Right lobe of liver (tissue), 4 donors: ENCODE measurements around the gene GALNT7.

Experiments
- POLR2A ChIP-seq: fragments of 450-650 bp; IDR thresholded peaks from one replicate; pipeline ENCODE4 v1.6.1; 2017; ENCODE audit warnings: antibody characterized with exemption, mild to moderate bottlenecking
- TF ChIP-seq, protein P1 (sequence below), 4 donors: fragments of 200-600 bp in 3 of 4; fragments of 450-650 bp in 1 of 4; IDR thresholded peaks; one replicate each; pipeline versions ENCODE4 v1.5.1 to v1.8.0; 2016 to 2022; ENCODE audit warnings: antibody characterized with exemption in 4 of 4, mild to moderate bottlenecking in 2 of 4
- donor health status: DM: no; HTN: no; CAD: no.
- donor health status: DM: no; HTN: no; CAD: no.
- donor health status: DM: no; HTN: yes; CAD: no.

DNA sequence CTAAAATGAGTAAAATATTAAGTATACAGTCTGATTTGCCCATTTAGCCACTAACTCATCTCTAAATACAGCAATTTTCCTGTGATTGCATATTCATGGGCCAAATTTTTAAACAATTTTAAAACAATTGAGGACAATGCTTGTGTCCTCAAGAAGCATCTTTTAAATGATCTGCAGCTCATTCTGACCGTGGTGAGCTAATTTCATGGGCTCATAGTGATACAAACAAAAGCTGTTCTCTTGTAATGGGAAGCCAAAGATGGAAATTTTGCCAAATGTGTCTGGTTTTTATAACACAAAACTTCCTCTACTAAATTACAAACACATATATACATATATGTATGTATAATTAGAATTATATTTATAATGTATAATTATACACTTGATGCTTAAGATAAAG lies 125.8 kb downstream of the GALNT7 start:
- TF ChIP-seq, protein P1, sequence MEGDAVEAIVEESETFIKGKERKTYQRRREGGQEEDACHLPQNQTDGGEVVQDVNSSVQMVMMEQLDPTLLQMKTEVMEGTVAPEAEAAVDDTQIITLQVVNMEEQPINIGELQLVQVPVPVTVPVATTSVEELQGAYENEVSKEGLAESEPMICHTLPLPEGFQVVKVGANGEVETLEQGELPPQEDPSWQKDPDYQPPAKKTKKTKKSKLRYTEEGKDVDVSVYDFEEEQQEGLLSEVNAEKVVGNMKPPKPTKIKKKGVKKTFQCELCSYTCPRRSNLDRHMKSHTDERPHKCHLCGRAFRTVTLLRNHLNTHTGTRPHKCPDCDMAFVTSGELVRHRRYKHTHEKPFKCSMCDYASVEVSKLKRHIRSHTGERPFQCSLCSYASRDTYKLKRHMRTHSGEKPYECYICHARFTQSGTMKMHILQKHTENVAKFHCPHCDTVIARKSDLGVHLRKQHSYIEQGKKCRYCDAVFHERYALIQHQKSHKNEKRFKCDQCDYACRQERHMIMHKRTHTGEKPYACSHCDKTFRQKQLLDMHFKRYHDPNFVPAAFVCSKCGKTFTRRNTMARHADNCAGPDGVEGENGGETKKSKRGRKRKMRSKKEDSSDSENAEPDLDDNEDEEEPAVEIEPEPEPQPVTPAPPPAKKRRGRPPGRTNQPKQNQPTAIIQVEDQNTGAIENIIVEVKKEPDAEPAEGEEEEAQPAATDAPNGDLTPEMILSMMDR (IDR thresholded peaks at IDR 0.05), result no peak
- TF ChIP-seq POLR2A, result no peak
